SH-SY5Y (cell line): ENCODE data around the gene VDR.

Experiments used
- GATA2 ChIP-seq: IDR thresholded peaks from 2 replicates; pipeline ENCODE4 v1.6.1; 2011; ENCODE audit warnings: mild to moderate bottlenecking, low read depth, low read length
- GATA3 ChIP-seq: IDR thresholded peaks from 2 replicates; pipeline ENCODE4 v1.6.1; 2011; ENCODE audit warnings: low read depth, mild to moderate bottlenecking, low read length, moderate library complexity

DNA sequence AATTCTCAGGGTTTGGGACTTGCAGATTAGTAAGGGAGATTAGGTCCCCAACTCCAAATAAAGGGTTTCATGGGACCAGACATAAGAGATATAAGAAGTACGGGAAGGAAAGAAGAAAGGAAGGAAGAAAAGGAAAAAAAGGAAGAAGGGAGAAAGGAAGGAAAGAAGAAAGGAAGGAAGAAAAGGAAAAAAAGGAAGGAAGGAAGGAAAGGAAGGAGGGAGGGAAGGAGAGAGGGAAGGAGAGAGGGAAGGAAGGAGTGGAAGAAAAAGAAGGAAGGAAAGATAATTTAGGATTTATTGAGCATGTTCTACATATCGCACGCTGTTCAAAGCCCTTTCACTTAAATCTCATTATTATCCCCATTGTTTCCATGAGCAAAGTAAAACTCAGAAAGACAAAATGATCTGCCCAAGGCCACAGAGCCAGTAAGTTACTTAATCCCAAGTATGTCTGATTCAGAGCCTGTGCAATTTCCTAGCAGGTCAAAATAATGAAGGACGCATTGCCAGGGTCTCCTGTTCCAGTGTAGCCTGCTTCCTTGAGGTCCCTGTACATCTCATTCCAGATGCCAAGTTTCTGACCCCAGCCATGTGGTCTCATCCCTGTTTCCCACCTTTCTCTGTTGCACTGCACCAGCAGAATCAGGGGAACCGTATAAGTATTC lies 81.2 kb downstream of the VDR start:
- TF ChIP-seq GATA2 = no peak
- no peak for TF ChIP-seq GATA3
